GM12891 (cell line): ENCODE data around the gene DLGAP4.

Experiments
- POLR2A ChIP-seq: IDR thresholded peaks from 2 replicates; pipeline ENCODE4 v1.6.1; 2011; ENCODE audit warnings: low read depth, low read length, control low read depth
- POLR2AphosphoS5 ChIP-seq: IDR thresholded peaks from 2 replicates; pipeline ENCODE4 v1.6.1; 2011; ENCODE audit warnings: low read depth, low read length, control low read depth
- SPI1 ChIP-seq: IDR thresholded peaks from 2 replicates; pipeline ENCODE4 v1.6.1; 2011; ENCODE audit warnings: low read depth, low read length, control low read depth
- TAF1 ChIP-seq: IDR thresholded peaks from 2 replicates; pipeline ENCODE4 v1.6.1; 2011; ENCODE audit warnings: low read depth, low read length, control low read depth

DNA sequence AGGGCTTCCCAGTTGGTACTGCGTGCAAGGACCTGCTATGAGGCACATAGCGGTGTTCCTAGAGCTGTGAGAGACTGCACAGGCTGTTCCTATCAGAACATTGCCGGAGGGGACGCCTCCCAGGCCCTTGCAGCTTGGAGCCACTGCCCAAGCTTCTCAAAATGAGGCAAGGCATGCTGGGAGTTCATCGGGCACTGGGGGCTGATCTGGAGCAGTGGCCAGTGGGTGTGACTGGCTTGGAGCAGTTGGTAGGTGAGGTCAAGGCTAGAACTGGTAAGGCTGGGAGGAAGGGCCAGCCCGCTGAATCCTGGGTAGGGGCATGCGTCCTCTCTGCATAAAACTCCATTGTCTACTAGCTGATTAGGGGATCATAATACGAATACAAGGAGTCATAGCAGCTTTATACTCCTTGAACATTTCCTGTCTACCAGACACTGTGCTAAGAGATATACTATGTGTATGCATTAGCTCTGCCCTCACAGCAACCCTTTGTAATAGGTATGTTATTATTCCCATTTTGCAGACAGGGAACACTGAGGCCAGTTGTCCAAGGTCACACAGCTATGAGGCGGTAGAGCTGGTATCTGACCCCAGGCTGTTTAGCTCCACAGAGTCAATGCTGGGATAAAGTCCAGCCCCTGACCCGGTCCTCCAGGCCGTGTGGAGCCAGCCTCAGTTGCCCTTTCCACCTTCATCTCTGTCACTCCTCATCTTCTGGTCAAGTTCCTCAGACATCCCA, 53.7 kb downstream of the DLGAP4 start:
- no peak for TF ChIP-seq TAF1
- TF ChIP-seq POLR2A, result no peak
- no peak for TF ChIP-seq POLR2AphosphoS5
- no peak for TF ChIP-seq SPI1
